Esophagus squamous epithelium (tissue), 4 donors: ENCODE data around the gene LSP1.

Source experiments
- CTCF ChIP-seq, 6 experiments: fragments of 450-650 bp in 4 of 6; fragments of 200-600 bp in 2 of 6; sonication (generic) in 2 of 6; IDR thresholded peaks; one replicate each; pipeline ENCODE4 v1.5.1; 2016 to 2019; ENCODE audit warnings: antibody characterized with exemption in 6 of 6, mild to moderate bottlenecking in 4 of 6, moderate library complexity in 4 of 6
- POLR2A ChIP-seq, 4 donors: fragments of 450-650 bp; IDR thresholded peaks; one replicate each; pipeline ENCODE4 v1.6.1; 2017; ENCODE audit warnings: antibody characterized with exemption in 4 of 4, mild to moderate bottlenecking in 4 of 4, moderate library complexity in 3 of 4

- TF ChIP-seq CTCF (IDR thresholded peaks at IDR 0.05) (no peak), POLR2A (IDR thresholded peaks at IDR 0.05) (no peak)
Observed at GRCh38 chr11:1881442-1882264, 28.8 kb downstream of the LSP1 start.
